Stimulated activated CD4-positive, alpha-beta T cell treated with anti-CD3 and anti-CD28 coated beads, Interleukin-4, amount 100 ng/mL, for 24 hours (primary cell): ENCODE results near the gene MRPL51.
A peak's percentile ranks its signal among the peaks of the same experiment; 100 is the strongest.

Experiments used
- DNase-seq: peaks from one replicate; pipeline ENCODE4 v3.0.0-alpha.2; 2020

Gene MRPL51

GRCh38 chr12:6492838-6493496 is at the start of gene MRPL51:
TSS of gene MRPL51 (minus strand) at chr12:6493262. CDS start at chr12:6493136, 126 bp downstream.
- DNase-seq = peak; percentile 98

- no peak for DNase-seq
These were observed 49.3 kb upstream of the MRPL51 start for GRCh38 chr12:6542209-6543009.

GRCh38 chr12:6541371-6542165 is 48.5 kb upstream of the MRPL51 start:
- DNase-seq = no peak

DNA sequence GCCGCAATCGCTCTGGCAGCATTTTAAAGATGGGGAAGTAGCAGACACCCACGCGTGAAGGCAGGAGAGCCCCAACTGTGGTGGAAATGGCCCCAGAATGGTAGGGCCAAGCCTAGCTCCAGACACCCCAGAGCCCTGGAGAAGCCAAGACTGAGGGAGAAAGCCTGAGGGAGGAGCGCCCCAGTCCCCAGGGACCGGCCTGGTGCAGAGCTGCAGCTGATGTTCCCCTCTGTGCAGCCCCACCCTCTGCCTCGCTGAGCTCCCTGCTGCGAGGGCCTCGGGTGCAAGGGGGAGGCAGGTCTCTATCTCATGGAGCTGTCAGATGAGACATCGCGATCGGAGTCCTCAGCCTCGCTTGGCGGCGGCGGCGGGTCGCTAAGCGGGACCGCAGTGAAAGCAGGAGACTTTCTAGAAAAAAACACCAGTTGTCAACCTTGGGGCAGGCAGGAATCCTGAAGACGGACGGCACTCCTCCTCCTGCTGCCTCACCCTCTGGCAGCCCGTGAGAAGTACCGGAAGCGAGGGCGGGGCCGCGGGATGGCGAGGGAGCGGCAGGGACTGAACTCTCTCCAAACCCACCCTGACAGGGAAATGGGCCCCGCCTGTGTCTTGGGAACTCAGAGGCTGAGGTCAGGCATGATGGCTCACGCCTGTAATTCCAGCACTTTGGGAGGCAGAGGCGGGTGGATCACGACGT is 47.3 kb upstream of the MRPL51 start:
- peak; percentile 59 for DNase-seq

- no peak for DNase-seq
These were observed 46.7 kb upstream of the MRPL51 start for GRCh38 chr12:6539707-6540134.

DNA sequence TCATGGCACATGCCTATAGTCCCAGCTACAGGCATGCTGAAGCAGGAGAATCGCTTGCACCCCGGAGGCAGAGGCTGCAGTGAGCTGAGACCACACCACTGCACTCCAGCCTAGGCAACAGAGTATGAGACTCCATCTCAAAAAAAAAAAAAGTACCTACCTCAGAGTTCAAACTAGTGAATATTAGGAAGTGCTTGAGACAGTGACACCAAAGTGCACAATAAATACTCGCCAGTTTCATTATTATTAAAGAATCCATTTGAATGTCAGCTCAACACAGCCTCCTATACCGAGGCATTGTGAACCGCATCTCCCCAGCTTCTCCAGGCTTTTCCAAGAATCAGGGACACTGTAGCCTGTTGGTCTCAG is 46.2 kb upstream of the MRPL51 start:
- DNase-seq = no peak

DNA sequence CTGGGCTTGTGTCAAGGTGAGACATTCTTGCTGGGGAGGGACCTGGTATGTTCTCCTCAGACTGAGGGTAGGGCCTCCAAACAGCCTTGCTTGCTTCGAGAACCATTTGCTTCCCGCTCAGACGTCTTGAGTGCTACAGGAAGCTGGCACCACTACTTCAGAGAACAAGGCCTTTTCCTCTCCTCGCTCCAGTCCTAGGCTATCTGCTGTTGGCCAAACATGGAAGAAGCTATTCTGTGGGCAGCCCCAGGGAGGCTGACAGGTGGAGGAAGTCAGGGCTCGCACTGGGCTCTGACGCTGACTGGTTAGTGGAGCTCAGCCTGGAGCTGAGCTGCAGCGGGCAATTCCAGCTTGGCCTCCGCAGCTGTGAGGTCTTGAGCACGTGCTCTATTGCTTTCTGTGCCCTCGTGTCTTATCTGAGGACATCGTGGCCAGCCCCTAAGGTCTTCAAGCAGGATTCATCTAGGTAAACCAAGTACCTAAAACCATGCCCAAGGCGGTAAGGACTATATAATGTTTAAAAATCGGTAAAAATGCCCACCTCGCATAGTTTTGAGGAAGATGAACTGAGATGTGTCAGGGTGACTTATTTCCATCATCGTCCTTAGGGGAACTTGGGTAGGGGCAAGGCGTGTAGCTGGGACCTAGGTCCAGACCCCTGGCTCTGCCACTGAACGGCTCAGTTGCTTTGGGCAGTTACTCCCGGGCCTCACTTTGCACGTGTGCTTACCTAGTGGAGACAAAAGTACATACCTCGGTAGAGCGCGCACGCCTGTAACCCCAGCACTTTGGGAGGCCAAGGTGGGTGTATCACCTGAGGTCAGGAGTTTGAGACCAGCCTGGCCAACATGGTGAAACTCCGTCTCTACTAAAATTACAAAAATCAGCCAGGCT is 45.6 kb upstream of the MRPL51 start:
- DNase-seq = peak; percentile 29

DNA sequence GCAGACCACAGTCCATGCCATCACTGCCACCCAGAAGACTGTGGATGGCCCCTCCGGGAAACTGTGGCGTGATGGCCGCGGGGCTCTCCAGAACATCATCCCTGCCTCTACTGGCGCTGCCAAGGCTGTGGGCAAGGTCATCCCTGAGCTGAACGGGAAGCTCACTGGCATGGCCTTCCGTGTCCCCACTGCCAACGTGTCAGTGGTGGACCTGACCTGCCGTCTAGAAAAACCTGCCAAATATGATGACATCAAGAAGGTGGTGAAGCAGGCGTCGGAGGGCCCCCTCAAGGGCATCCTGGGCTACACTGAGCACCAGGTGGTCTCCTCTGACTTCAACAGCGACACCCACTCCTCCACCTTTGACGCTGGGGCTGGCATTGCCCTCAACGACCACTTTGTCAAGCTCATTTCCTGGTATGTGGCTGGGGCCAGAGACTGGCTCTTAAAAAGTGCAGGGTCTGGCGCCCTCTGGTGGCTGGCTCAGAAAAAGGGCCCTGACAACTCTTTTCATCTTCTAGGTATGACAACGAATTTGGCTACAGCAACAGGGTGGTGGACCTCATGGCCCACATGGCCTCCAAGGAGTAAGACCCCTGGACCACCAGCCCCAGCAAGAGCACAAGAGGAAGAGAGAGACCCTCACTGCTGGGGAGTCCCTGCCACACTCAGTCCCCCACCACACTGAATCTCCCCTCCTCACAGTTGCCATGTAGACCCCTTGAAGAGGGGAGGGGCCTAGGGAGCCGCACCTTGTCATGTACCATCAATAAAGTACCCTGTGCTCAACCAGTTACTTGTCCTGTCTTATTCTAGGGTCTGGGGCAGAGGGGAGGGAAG is 44.7 kb upstream of the MRPL51 start:
- DNase-seq = peak; percentile 85

- DNase-seq = peak; percentile 17
These were observed 44.0 kb upstream of the MRPL51 start for GRCh38 chr12:6536894-6537579.

DNA sequence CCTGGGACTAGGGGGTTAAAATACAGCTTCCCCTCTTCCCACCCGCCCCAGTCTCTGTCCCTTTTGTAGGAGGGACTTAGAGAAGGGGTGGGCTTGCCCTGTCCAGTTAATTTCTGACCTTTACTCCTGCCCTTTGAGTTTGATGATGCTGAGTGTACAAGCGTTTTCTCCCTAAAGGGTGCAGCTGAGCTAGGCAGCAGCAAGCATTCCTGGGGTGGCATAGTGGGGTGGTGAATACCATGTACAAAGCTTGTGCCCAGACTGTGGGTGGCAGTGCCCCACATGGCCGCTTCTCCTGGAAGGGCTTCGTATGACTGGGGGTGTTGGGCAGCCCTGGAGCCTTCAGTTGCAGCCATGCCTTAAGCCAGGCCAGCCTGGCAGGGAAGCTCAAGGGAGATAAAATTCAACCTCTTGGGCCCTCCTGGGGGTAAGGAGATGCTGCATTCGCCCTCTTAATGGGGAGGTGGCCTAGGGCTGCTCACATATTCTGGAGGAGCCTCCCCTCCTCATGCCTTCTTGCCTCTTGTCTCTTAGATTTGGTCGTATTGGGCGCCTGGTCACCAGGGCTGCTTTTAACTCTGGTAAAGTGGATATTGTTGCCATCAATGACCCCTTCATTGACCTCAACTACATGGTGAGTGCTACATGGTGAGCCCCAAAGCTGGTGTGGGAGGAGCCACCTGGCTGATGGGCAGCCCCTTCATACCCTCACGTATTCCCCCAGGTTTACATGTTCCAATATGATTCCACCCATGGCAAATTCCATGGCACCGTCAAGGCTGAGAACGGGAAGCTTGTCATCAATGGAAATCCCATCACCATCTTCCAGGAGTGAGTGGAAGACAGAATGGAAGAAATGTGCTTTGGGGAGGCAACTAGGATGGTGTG is 43.1 kb upstream of the MRPL51 start:
- no peak for DNase-seq

- no peak for DNase-seq
These were observed 42.6 kb upstream of the MRPL51 start for GRCh38 chr12:6535697-6535946.

- peak; percentile 80 for DNase-seq
These were observed 42.1 kb upstream of the MRPL51 start for GRCh38 chr12:6534945-6535696.

- DNase-seq = no peak
These were observed 41.6 kb upstream of the MRPL51 start for GRCh38 chr12:6534695-6534944.

GRCh38 chr12:6533923-6534694 is 41.0 kb upstream of the MRPL51 start, which contains the start of gene GAPDH:
TSS of gene GAPDH (plus strand) at chr12:6534517. CDS start at chr12:6534833, 316 bp downstream.
- peak; percentile 92 for DNase-seq

DNA sequence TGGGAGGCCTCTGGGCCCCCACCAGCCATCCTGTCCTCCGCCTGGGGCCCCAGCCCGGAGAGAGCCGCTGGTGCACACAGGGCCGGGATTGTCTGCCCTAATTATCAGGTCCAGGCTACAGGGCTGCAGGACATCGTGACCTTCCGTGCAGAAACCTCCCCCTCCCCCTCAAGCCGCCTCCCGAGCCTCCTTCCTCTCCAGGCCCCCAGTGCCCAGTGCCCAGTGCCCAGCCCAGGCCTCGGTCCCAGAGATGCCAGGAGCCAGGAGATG is 40.5 kb upstream of the MRPL51 start:
- DNase-seq = no peak

- DNase-seq = peak; percentile 58
These were observed 40.0 kb upstream of the MRPL51 start for GRCh38 chr12:6532927-6533652.

DNA sequence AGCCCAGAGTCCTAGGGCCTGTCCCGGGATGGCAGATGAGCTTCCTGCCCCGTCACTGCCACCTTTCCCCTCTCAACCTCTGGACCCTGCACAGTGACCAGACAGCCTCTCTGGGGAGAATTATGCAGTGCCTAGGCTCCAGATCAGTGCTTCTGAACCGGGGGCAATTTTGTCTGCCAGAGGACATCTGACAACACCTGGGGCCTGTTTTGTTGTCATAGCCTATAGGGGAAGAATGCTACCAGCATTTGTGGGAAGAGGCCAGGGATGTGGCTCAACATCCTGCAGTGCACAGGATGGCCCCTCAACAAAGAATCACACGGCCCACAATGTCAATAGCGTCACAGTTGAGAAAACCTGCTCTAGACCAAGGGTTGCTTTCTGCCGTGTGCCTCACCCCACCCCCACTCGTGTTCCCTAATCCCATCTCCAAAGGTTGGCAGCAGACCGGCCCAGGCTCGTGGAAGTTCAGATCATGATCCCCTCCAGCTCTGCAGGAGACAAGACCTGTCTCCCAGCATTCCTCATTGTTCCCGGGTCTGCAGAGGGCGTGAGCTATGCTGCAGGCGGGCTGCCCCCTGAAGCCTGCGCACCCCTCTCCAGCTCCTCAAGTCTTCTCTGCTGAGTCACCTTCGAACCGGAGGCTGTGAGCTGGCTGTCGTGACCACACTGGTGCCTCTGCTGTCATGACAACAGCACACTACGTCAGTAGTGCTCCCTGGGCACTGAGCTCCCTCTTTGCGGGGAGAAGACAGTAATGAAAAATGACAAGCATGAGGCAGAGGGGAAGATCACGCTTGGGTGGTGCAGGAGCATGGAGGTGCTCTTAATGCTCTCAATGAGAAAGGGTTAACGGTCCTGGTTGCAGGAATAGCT is 39.2 kb upstream of the MRPL51 start:
- peak; percentile 89 for DNase-seq
